ENCODE results near the gene YPEL1.

DNA sequence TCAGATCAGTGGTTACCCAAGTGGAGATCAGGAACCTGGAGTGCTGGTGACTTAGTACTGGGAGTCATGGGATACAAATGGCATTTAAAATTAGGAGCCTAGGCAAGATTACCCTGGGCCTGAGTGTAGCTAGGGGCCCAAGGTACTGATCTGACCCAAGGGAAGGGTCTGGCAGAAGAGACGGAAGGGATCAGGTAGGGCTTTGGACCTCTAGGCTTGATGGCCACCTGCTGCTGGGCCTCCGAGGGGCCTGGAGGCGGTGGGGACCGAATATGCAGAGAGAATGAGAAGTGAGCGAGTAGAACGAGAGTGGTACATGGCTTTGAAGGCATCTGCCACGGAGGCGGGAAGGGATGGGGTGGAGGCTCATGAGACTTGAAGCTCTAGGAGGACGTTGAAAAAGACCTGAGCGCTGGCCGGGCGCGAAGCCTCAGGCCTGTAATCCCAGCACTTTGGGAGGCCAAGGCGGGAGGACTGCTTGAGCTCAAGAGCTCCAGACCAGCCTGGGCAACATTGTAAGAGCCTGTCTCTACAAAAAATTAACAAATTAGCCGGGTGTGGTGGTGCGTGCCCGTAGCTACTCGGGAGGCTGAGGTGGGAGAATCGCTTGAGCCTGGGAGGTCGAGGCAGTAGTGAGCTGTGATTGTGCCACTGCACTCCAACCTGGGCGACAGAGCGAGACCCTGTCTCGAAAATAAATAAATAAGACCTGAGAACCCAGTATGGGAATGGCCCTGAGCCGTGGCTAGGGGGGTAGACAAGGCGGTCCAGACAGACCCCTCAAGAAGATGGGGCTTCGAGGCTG is 70.3 kb downstream of the YPEL1 start:
- TF ChIP-seq POLR2A (IDR thresholded peaks at IDR 0.05), result no peak
- TF ChIP-seq, protein P1, sequence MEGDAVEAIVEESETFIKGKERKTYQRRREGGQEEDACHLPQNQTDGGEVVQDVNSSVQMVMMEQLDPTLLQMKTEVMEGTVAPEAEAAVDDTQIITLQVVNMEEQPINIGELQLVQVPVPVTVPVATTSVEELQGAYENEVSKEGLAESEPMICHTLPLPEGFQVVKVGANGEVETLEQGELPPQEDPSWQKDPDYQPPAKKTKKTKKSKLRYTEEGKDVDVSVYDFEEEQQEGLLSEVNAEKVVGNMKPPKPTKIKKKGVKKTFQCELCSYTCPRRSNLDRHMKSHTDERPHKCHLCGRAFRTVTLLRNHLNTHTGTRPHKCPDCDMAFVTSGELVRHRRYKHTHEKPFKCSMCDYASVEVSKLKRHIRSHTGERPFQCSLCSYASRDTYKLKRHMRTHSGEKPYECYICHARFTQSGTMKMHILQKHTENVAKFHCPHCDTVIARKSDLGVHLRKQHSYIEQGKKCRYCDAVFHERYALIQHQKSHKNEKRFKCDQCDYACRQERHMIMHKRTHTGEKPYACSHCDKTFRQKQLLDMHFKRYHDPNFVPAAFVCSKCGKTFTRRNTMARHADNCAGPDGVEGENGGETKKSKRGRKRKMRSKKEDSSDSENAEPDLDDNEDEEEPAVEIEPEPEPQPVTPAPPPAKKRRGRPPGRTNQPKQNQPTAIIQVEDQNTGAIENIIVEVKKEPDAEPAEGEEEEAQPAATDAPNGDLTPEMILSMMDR (IDR thresholded peaks at IDR 0.05), result no peak

All from heart left ventricle (tissue), 13 donors.